GM18519 (cell line): ENCODE results near the gene KMT5B.

ENCODE experiments used
- ATAC-seq: cut with Tn5 transposase; IDR thresholded peaks from one replicate; pipeline ENCODE4 v1.9.1; 2021; ENCODE audit warnings: mild to moderate bottlenecking, moderate library complexity; ENCODE audit not compliant: unreplicated experiment, low FRiP score

Gene KMT5B

GRCh38 chr11:68146704-68147474, 66.2 kb downstream of the KMT5B start:
- no peak for ATAC-seq

GRCh38 chr11:68146010-68146540, 67.0 kb downstream of the KMT5B start:
- no peak for ATAC-seq

- no peak for ATAC-seq
These were observed 67.8 kb downstream of the KMT5B start for GRCh38 chr11:68145120-68145866.

- no peak for ATAC-seq
These were observed 69.8 kb downstream of the KMT5B start for GRCh38 chr11:68143310-68143689.

- no peak for ATAC-seq
These were observed 70.4 kb downstream of the KMT5B start for GRCh38 chr11:68142441-68143309.

- ATAC-seq: no peak
These were observed 71.1 kb downstream of the KMT5B start for GRCh38 chr11:68142028-68142412.

DNA sequence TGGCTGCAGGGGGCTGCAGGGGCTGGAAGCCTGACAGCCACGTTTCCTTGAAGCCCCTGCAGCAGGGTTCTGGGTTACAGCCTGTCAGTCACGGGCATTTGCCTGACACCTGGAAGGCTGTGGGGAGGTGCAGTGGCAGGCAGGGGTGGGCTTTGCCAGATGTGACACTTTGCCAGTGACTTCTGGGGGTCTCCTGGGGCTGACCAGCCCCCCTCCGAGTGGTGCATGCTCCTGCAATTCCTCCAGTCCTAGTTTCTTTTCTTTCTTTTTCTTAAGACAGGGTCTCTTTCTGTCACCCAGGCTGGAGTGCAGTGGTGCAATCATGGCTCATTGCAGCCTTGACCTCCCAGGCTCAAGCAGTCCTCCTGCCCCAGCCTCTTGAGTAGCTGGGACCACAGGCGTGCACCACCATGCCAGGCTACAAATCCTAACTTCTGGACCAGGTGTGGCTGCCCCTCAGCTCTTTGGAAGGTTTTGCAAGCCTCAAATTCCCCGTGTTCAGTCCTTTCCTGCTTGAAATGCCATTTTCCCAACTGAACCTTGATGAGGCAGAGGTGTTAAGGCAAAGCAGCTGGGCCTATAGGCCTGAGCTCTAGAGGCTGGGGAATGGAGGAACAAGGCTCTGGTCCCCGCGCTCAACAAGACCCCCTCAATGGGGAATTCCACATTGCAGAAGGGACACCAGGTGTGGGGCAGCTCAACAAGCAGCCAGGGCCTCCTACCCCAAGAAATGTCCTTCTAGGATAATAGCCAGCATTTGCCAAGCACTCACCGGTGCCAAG, 71.7 kb downstream of the KMT5B start:
- no peak for ATAC-seq

DNA sequence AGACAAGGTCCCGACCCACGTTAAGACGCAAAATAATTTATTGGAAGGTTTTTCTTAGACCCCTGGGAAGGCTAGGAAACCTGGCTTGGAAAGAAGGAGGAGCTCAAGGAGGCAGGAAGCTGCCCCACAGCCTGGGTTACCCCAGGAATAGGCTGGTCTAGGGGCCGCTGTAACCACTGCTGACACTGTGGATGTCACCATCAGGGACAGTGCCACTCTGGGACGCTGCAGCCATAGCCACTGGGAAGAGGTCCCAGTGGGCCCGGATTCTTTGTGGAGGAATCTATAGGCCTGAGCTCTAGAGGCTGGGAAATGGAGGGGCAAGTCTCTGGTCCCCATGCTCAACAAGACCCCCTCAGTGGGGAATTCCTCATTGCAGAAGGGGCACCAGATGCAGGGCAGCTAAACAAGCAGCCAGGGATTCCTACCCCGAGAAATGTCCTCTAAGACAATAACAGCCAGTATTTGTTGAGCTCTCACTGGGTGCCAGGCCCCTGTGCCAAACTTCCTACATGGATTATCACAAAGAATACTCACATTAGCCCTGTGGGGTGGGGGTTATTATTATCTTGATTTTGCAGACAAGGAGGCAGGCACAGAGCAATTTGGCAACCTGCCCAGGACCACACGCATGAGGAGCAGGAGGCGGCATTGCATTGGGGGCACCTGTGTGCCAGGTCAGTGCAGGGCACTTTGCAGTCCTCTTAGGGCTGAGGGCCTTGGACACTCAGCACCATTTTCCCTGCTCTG, 72.4 kb downstream of the KMT5B start:
- ATAC-seq: no peak

- ATAC-seq: no peak
These were observed 74.9 kb downstream of the KMT5B start for GRCh38 chr11:68138237-68138636.

- ATAC-seq: no peak
These were observed 75.3 kb downstream of the KMT5B start for GRCh38 chr11:68137833-68138232.

GRCh38 chr11:68136866-68137265, 76.2 kb downstream of the KMT5B start:
- ATAC-seq: no peak

DNA sequence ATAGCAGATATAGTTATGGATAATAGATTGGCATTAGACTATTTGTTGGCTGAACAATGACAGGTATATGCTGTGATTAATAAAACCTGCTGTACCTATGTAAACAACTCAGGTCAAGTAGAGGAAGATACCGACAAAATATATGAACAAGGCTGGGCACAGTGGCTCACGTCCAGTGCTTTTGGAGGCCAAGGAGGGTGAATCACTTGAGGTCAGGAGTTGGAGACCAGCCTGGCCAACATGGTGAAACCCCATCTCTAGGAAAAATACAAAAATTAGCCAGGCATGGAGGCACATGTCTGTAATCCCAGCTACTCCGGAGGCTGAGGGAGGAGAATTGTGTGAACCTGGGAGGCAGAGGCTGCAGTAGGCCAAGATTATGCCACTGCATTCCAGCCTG, 77.9 kb downstream of the KMT5B start:
- no peak for ATAC-seq

DNA sequence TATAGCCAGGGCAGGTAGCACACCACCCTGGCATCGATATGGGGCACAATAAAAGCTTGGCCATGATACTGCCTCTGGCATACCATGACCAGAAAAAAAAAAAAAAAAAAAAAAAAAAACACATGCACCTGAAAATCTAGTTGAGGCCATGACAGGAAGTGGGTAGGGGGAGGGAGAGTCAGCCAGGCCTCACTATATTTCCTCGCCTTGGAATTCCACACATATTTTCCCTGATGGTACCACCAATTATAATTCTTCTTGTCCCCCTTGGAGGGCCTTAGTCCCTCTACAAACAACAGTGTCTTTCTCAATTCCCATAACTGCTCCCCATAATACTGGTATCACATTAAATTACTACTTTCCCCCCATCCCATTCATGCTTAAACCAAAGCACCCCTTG, 79.3 kb downstream of the KMT5B start:
- ATAC-seq: no peak

- no peak for ATAC-seq
These were observed 83.0 kb downstream of the KMT5B start for GRCh38 chr11:68130121-68130520.

DNA sequence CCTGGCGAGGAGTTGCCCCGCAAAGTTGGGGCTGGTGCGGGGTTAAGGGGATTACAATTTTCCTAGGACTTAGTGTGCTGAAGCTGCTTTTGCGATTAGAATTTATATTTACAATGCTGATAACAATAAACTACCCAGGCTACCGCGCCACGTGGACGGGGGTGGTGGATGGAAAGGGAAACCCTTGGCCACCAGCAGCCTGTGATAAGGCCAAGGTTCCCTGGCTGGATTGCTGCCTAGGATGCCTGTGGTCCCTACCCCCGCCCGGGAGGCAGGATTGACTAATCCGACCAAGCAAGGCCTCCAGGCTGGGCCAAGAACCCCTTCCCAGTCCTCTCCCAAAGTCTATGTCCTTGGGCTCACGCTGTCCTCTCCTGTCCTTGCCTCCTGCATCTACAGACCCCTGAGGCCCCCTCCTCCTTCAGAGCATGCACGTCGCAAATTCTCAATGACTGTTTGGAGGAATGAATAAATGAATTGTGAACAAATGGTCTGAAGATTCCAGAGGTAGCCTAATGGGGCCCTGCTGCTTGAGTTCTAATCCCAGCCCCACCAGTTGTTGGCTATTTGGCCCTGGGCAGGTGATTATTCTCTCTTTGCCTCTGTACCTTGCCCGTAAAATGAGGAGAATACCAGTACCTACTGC, 84.3 kb downstream of the KMT5B start:
- no peak for ATAC-seq

- ATAC-seq: no peak
These were observed 85.1 kb downstream of the KMT5B start for GRCh38 chr11:68127714-68128681.

GRCh38 chr11:68125164-68125563, 87.9 kb downstream of the KMT5B start:
- ATAC-seq: no peak
